GM10248 (cell line): ENCODE data around the gene MTR.
"Not testable (repeated sequence)": the region's sequence is repeated elsewhere in the genome, so short reads cannot be mapped to it uniquely, and the experiment has no call there.

Experiments
- CTCF ChIA-PET: fragments of 300-600 bp; sonication (Branson Sonifier 250); formaldehyde crosslinking; extraction: SDS; loops from one replicate; lab custom pipeline; 2021; ENCODE audit warnings: antibody characterized with exemption; lab: Yijun Ruan, JAX
- POLR2A ChIA-PET: fragments of 350-650 bp; sonication (Branson Sonifier 250); formaldehyde crosslinking; extraction: SDS; loops from one replicate; lab custom pipeline; 2020; ENCODE audit warnings: antibody characterized with exemption; lab: Yijun Ruan, JAX
- DNase-seq: peaks from one replicate; pipeline ENCODE4 v3.0.0; 2012; ENCODE audit errors: extremely low spot score
- TF ChIP-seq, protein P1 (sequence below): IDR thresholded peaks from 2 replicates; pipeline ENCODE4 v1.5.1; 2012; ENCODE audit warnings: mild to moderate bottlenecking, low read depth; ENCODE audit errors: extremely low read depth, missing control alignments, control extremely low read depth

MTR gene

DNA sequence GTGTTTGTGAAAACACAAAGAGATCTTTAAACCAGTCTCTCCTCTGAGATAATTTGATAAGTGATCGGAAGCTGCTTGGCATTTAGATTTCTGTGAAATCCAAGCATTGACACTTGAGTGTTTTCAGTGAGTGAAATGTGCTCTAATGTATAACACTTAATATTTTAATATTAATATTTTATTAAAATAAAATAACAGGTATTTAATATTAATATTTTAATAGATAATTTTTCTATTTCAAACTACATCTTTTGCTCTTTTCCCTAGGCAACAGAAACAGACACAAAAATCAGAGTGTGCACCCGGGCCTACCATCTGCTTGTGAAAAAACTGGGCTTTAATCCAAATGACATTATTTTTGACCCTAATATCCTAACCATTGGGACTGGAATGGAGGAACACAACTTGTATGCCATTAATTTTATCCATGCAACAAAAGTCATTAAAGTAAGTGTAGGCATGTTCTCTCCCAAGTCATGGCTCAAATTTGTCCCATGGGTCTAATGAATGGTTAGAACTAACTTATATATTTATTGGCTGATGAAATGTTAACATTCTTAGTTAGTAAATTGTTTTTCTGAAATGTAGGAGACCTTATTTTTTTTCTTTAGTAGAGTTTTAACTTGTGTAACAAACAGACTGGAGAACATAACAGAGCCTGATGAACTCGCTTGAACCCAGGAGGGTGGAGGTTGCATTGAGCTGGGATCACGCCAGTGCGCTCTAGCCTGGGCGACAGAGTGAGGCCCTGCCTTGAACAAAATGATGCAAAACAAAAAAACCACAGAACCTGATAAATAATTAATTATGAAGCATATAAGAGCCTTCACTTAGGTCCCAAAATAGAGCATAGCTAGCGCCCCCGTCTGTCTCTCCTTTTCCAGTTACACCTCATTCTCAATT, 55.2 kb downstream of the MTR start:
- ChIA-PET POLR2A (no interaction called here), CTCF (interaction anchor here (0.6 to 1.5 kb wide), 3 partner anchors 19 to 50 kb away, joined by 3 read pairs; no protein-coding TSS in a partner anchor)
- DNase-seq = no peak
- TF ChIP-seq, protein P1, sequence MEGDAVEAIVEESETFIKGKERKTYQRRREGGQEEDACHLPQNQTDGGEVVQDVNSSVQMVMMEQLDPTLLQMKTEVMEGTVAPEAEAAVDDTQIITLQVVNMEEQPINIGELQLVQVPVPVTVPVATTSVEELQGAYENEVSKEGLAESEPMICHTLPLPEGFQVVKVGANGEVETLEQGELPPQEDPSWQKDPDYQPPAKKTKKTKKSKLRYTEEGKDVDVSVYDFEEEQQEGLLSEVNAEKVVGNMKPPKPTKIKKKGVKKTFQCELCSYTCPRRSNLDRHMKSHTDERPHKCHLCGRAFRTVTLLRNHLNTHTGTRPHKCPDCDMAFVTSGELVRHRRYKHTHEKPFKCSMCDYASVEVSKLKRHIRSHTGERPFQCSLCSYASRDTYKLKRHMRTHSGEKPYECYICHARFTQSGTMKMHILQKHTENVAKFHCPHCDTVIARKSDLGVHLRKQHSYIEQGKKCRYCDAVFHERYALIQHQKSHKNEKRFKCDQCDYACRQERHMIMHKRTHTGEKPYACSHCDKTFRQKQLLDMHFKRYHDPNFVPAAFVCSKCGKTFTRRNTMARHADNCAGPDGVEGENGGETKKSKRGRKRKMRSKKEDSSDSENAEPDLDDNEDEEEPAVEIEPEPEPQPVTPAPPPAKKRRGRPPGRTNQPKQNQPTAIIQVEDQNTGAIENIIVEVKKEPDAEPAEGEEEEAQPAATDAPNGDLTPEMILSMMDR = no peak

DNA sequence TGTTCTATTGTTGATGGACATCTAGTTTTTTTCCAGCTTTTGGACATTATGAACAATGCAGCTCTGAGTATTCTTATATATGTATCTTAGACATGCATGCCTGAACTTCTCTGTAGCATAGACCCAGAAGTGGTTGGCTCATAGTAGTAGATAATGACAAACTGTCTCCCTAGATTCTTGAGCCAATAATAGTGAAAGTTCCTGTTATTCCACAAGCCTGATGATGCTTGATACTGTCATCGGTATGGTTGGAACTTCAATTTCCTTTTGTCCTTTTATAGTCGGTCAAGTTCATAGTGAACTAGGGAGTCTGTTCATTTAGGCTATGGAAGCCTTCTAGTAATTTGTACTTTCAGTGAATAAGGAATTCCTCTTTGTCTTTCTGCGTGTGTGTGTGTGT, 56.8 kb downstream of the MTR start:
- TF ChIP-seq, protein P1 = no peak
- POLR2A ChIA-PET = no interaction called here
- CTCF ChIA-PET = interaction anchor here (1.2 kb wide), 1 partner anchor 51 kb away, joined by 4 read pairs; no protein-coding TSS in a partner anchor
- DNase-seq = no peak

DNA sequence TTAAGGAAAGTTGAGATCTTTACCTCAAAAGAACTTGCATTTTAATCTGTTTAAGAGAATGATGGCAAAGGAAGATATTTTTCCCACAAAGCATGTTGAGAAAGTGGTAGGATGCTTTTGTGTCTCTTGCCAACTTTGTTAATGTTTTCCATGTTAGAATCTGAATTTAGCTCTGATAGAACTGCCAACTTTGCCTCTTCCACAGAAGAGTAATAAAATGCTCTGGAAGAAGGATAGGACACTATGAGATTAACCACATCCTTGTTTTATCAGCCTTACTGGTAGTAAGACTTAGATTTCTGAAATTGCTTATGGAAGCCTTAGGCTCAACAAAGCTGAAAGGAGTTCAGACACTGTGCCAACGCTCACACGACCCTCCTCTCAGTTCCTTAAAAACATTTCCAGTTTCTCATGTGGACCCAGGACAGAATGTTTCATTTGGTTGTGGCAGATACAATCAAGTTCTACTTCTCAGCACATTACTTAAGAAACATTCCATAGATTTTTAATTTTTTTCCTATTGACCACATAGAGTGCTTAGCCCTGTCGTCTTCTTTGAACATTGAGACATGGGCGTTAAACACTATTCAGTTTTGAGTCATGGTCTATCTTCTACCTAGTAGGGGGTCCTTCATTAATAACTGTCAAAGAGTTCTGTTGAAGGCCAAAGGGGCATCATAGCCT, 59.0 kb downstream of the MTR start:
- TF ChIP-seq, protein P1 = no peak
- POLR2A ChIA-PET = no interaction called here
- CTCF ChIA-PET = interaction anchor here (1.0 to 2.1 kb wide), 2 partner anchors 10 to 45 kb away, joined by 3 to 4 read pairs; no protein-coding TSS in a partner anchor

DNA sequence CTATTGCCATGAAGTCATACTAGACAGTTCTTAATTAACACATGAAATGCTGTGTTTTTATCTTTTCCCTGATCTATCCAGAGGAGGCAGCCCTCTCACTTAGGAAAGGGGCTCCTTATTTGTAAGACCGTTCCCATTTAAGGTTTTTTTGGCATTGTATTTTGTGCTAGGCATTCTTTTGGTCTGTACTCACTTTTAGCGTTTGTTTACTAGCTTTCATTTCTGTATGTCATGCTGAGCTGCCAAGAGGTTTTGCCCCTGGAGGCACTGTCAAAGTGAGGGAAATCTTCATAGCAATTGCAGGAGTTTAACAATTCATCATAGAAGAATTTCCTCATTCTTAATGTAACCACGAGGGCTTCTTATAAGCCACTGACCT, 59.5 kb downstream of the MTR start:
- no peak for DNase-seq
- ChIA-PET POLR2A (no interaction called here), CTCF (interaction anchor here (2.1 kb wide), 1 partner anchor 46 kb away, joined by 4 read pairs; no protein-coding TSS in a partner anchor)
- TF ChIP-seq, protein P1 = no peak

More for the DNA sequence above, 59.0 kb downstream of the MTR start:
- DNase-seq = no peak

DNA sequence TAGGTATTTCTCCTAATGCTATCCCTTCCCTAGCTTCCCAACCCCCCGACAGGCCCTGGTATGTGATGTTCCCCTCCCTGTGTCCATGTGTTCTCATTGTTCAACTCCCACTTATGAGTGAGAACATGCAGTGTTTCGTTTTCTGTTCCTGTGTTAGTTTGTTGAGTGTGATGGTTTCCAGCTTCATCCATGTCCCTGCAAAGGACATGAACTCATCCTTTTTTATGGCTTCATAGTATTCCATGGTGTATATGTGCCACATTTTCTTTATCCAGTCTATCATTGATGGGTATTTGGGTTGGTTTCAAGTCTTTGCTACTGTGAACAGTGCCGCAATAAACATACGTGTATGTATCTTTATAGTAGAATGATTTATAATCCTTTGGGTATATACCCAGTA, 61.6 kb downstream of the MTR start:
- DNase-seq, CTCF ChIA-PET, POLR2A ChIA-PET: not testable (repeated sequence)

DNA sequence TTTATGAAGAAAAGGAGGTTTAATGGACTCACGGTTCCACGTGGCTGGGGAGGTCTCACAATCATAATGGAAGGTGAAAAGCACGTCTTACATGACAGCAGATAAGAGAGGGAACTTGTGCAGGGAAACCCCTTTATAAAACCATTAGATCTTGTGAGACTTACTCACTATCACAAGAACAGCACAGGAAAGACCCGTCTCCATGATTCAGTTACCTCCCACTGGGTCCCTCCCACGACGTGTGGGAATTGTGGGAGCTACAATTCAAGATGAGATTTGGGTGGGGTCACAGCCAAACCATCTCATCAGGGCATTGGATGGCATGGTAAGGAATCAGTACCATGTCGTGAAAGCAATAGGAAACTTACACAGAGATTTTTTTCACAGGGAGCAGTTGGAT, 63.1 kb downstream of the MTR start:
- CTCF ChIA-PET = interaction anchor here (1.4 to 2.1 kb wide), 2 partner anchors 10 kb away, joined by 4 to 5 read pairs; no protein-coding TSS in a partner anchor

More for the DNA sequence above, 63.1 kb downstream of the MTR start:
- TF ChIP-seq, protein P1 = no peak
- no peak for DNase-seq
- POLR2A ChIA-PET = interaction anchor here (0.6 kb wide), 1 partner anchor 329 kb away, joined by 3 read pairs; no protein-coding TSS in a partner anchor
